ENCODE results near the gene IGSF21.

- TF ChIP-seq, protein P1, sequence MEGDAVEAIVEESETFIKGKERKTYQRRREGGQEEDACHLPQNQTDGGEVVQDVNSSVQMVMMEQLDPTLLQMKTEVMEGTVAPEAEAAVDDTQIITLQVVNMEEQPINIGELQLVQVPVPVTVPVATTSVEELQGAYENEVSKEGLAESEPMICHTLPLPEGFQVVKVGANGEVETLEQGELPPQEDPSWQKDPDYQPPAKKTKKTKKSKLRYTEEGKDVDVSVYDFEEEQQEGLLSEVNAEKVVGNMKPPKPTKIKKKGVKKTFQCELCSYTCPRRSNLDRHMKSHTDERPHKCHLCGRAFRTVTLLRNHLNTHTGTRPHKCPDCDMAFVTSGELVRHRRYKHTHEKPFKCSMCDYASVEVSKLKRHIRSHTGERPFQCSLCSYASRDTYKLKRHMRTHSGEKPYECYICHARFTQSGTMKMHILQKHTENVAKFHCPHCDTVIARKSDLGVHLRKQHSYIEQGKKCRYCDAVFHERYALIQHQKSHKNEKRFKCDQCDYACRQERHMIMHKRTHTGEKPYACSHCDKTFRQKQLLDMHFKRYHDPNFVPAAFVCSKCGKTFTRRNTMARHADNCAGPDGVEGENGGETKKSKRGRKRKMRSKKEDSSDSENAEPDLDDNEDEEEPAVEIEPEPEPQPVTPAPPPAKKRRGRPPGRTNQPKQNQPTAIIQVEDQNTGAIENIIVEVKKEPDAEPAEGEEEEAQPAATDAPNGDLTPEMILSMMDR (IDR thresholded peaks at IDR 0.05; ENCODE audit: extremely low read depth in 1 of 2, insufficient read depth in 1 of 2, low read depth in 1 of 2, low read length in 2 of 2), result no peak
- TF ChIP-seq GATA2 (IDR thresholded peaks at IDR 0.05; ENCODE audit: insufficient read depth, insufficient read length, low read depth, low read length) (no peak), POLR2A (IDR thresholded peaks at IDR 0.05; ENCODE audit: low read depth, low read length) (no peak)
Observed at GRCh38 chr1:18191481-18192155, 84.0 kb downstream of the IGSF21 start.
